Upper lobe of left lung (tissue), 6 donors: ENCODE measurements around the gene JAM3. TPM values are rescaled to one million over a fixed set of nuclear protein-coding genes. Genes with fewer than 3 reads are reported as not detected.
A peak's percentile ranks its signal among the peaks of the same experiment; 100 is the strongest.

Experiments used
- ATAC-seq, 2 donors: fragments of 200-7000 bp; cut with Tn5 transposase; one replicate each; pipeline ENCODE4 v1.9.1; 2022; ENCODE audit warnings: mild to moderate bottlenecking in 2 of 2, moderate library complexity in 2 of 2; ENCODE audit not compliant: low FRiP score in 2 of 2
- DNase-seq, 2 donors: peaks; one replicate each; pipeline ENCODE4 v3.0.0-alpha.2; 2019 to 2020
- H3K27ac ChIP-seq, 4 donors: fragments of 200-600 bp; sonication (generic); one replicate each; pipeline ENCODE4 v1.5.1; 2016 to 2019
- H3K27me3 ChIP-seq, 4 donors: fragments of 200-600 bp; sonication (generic); one replicate each; pipeline ENCODE4 v1.5.1; 2017 to 2019
- H3K36me3 ChIP-seq, 4 donors: fragments of 200-600 bp; sonication (generic); one replicate each; pipeline ENCODE4 v1.5.1; 2016 to 2019
- H3K4me1 ChIP-seq, 4 donors: fragments of 200-600 bp; sonication (generic); one replicate each; pipeline ENCODE4 v1.5.1; 2018 to 2019
- H3K4me3 ChIP-seq, 4 donors: fragments of 200-600 bp; sonication (generic); one replicate each; pipeline ENCODE4 v1.5.1; 2017 to 2019; ENCODE audit warnings: mild to moderate bottlenecking in 2 of 4, moderate library complexity in 1 of 4
- H3K9me3 ChIP-seq, 4 donors: fragments of 200-600 bp; sonication (generic); one replicate each; pipeline ENCODE4 v1.5.1; 2018 to 2019
- CTCF ChIP-seq, 6 experiments: fragments of 450-650 bp in 4 of 6; fragments of 200-600 bp in 2 of 6; sonication (generic) in 2 of 6; IDR thresholded peaks; one replicate each; pipeline ENCODE4 v1.5.1; 2016 to 2019; ENCODE audit warnings: antibody characterized with exemption in 6 of 6
- EP300 ChIP-seq, 4 donors: sonication (generic); formaldehyde crosslinking; IDR thresholded peaks; one replicate each; pipeline ENCODE4 v1.5.1; 2017; ENCODE audit warnings: antibody characterized with exemption in 4 of 4, control low read depth in 2 of 4
- POLR2A ChIP-seq, 4 donors: fragments of 450-650 bp; IDR thresholded peaks; one replicate each; pipeline ENCODE4 v1.5.1; 2016 to 2017; ENCODE audit warnings: antibody characterized with exemption in 4 of 4, mild to moderate bottlenecking in 2 of 4
- POLR2AphosphoS5 ChIP-seq, 2 donors: sonication (generic); formaldehyde crosslinking; IDR thresholded peaks; one replicate each; pipeline ENCODE4 v1.5.1; 2017; ENCODE audit warnings: antibody characterized with exemption in 2 of 2
- WGBS, 2 donors: methylation state at CpG; one replicate each; pipeline ENCODE4 v1.1.5; 2017 to 2018; 5-methylcytosine and 5-hydroxymethylcytosine counted together
- total RNA-seq, 6 donors: library from RNA; depleted of rRNA in 4 of 6; stranded (reverse); fragments of >200 nt in 4 of 6; gene quantifications; one replicate each; pipeline versions ENCODE4 v1.1.0 to v1.2.1, GENCODE V29; 2016 to 2021
- donor health status: DM: no; HTN: no; CAD: no; lungs with moderate emphysema.
- donor health status: DM: no; HTN: yes; CAD: no; lungs with severe emphysema.

JAM3 gene
- total RNA-seq, 6 donors from 2014 or later: 8.4 to 36.6 (median 18.6) TPM

GRCh38 chr11:134046681-134047449 is 22.0 kb upstream of the JAM3 start:
- WGBS, 2 donors: 85 to 88% methylated on average over 29 of the region's 30 CpGs
- H3K4me3 ChIP-seq: no peak overlapping the region
- H3K27ac ChIP-seq: peak overlapping the region in 2 of 4 donors; percentile 43 to 56
- TF ChIP-seq CTCF (IDR thresholded peaks at IDR 0.05) (no peak), EP300 (IDR thresholded peaks at IDR 0.05) (no peak), POLR2AphosphoS5 (IDR thresholded peaks at IDR 0.05) (no peak), POLR2A (IDR thresholded peaks at IDR 0.05) (no peak)
- ATAC-seq (no peak), DNase-seq (no peak)
- H3K27me3 ChIP-seq: no peaks in the 10 kb centered on the region
- no peaks in the 10 kb centered on the region for H3K9me3 ChIP-seq
- H3K4me1 ChIP-seq: peaks cover 4 to 9% (median 6%) of the 10 kb centered on the region in 4 donors
- no peaks in the 10 kb centered on the region for H3K36me3 ChIP-seq

GRCh38 chr11:134047586-134047999 is 21.3 kb upstream of the JAM3 start:
- ATAC-seq (peak; percentile 39 to 88), DNase-seq (no peak)
- Histone ChIP-seq H3K4me3 (no peak overlapping the region), H3K36me3 (no peaks in the 10 kb centered on the region), H3K9me3 (no peaks in the 10 kb centered on the region), H3K27ac (peak overlapping the region in 1 of 4 donors; percentile 56), H3K27me3 (no peaks in the 10 kb centered on the region), H3K4me1 (peaks cover 4 to 9% (median 6%) of the 10 kb centered on the region in 4 donors)
- WGBS, 2 donors: 46 to 49% methylated on average over 10 to 11 of the region's 11 CpGs
- no peak for TF ChIP-seq EP300 (IDR thresholded peaks at IDR 0.05)
- TF ChIP-seq POLR2A (IDR thresholded peaks at IDR 0.05): no peak
- TF ChIP-seq POLR2AphosphoS5 (IDR thresholded peaks at IDR 0.05): peak; percentile 6 to 30
- no peak for TF ChIP-seq CTCF (IDR thresholded peaks at IDR 0.05)

- Histone ChIP-seq H3K27me3 (no peaks in the 10 kb centered on the region), H3K4me3 (no peak overlapping the region), H3K36me3 (no peaks in the 10 kb centered on the region), H3K27ac (peak overlapping the region in 1 of 4 donors; percentile 56), H3K4me1 (peaks cover 4 to 9% (median 6%) of the 10 kb centered on the region in 4 donors), H3K9me3 (no peaks in the 10 kb centered on the region)
- ATAC-seq (no peak), DNase-seq (no peak)
- TF ChIP-seq CTCF (IDR thresholded peaks at IDR 0.05): no peak
- no peak for TF ChIP-seq POLR2A (IDR thresholded peaks at IDR 0.05)
- no peak for TF ChIP-seq EP300 (IDR thresholded peaks at IDR 0.05)
- TF ChIP-seq POLR2AphosphoS5 (IDR thresholded peaks at IDR 0.05): no peak
- 76 to 77% methylated on average over 9 of the region's 9 CpGs for WGBS, 2 donors
These were observed 20.8 kb upstream of the JAM3 start for GRCh38 chr11:134048028-134048427.

GRCh38 chr11:134049303-134049702 is 19.6 kb upstream of the JAM3 start:
- H3K4me3 ChIP-seq: no peak overlapping the region
- TF ChIP-seq CTCF (IDR thresholded peaks at IDR 0.05) (no peak), POLR2AphosphoS5 (IDR thresholded peaks at IDR 0.05) (no peak), POLR2A (IDR thresholded peaks at IDR 0.05) (no peak), EP300 (IDR thresholded peaks at IDR 0.05) (no peak)
- no peak for ATAC-seq
- no peaks in the 10 kb centered on the region for H3K36me3 ChIP-seq
- H3K27me3 ChIP-seq: no peaks in the 10 kb centered on the region
- H3K27ac ChIP-seq: no peak overlapping the region
- 36 to 39% methylated on average over 11 of the region's 11 CpGs for WGBS, 2 donors
- DNase-seq: no peak
- H3K4me1 ChIP-seq: peaks cover 4 to 9% (median 6%) of the 10 kb centered on the region in 4 donors
- no peaks in the 10 kb centered on the region for H3K9me3 ChIP-seq
